ENCODE results near the gene USF1.

USF1 gene

DNA sequence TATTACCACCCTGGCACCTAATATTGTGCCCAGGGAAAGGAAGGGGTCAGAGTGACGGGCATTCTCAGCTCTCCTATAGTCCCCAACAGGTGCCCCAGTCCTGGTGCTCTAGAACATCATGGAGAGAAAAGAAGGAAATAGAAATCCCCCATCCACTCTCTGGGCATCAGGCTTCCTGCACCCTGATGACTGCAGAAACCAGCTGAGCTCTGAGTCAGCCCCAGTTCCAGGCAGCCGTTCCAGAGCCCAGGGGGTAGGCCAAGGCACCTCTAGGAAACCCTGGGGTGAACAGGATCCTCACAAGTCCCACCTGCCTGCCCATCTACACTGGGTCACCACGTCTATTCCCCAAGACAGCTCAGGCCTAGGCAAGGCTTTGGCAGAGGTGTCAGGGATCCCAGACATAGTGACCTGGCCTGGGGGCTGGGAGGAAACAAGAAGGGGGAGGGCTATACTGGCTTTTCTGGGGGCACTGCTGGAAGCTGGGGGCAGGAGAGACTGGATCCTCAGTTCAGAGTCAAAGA, 42.9 kb upstream of the USF1 start:
- Histone ChIP-seq H3K27ac (ENCODE audit: low read depth in 2 of 2, low read length in 2 of 2) (peak overlapping the region in 1 of 2 donors; percentile 38), H3K27me3 (ENCODE audit: control insufficient read depth in 2 of 2, insufficient read depth in 2 of 2, low read length in 2 of 2) (no peaks in the 10 kb centered on the region), H3K4me1 (ENCODE audit: control insufficient read depth in 2 of 2, insufficient read depth in 2 of 2, low read length in 2 of 2) (peaks cover 11 to 41% of the 10 kb centered on the region in 2 donors), H3K9ac (ENCODE audit: low read depth in 1 of 2, low read length in 2 of 2) (peak overlapping the region; percentile 61 to 65), H3K9me3 (ENCODE audit: control insufficient read depth in 2 of 2, low read length in 2 of 2) (no peaks in the 10 kb centered on the region), H3K4me3 (ENCODE audit: low read length in 2 of 2) (peak overlapping the region; percentile 54 to 57), H3K36me3 (ENCODE audit: control insufficient read depth in 2 of 2, insufficient read depth in 2 of 2, low read length in 2 of 2) (no peaks in the 10 kb centered on the region)

DNA sequence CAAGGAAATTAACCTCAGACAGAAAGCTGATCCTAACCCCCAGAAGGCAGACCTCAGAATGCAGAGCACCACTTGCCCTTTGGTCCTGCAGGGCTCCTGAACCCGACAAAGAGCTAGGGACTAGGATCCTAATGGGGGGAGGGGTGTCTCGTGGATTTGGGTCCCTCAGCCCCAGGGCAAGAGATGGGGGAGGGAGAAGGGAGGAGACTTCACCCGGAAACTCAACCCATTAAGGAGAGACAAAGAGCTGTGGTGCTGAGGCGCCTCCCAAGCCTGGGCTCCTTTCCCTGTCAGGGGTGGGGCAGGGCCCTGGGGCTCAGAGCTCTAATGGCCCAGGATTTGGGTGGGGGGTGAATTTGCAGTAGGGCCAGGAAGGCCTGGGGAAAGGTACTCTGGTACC, 40.7 kb upstream of the USF1 start:
- Histone ChIP-seq H3K27ac (ENCODE audit: low read depth in 2 of 2, low read length in 2 of 2) (peak overlapping the region; percentile 38 to 53), H3K9me3 (ENCODE audit: control insufficient read depth in 2 of 2, low read length in 2 of 2) (no peaks in the 10 kb centered on the region), H3K36me3 (ENCODE audit: control insufficient read depth in 2 of 2, insufficient read depth in 2 of 2, low read length in 2 of 2) (no peaks in the 10 kb centered on the region), H3K4me1 (ENCODE audit: control insufficient read depth in 2 of 2, insufficient read depth in 2 of 2, low read length in 2 of 2) (peaks cover 12 to 53% of the 10 kb centered on the region in 2 donors), H3K9ac (ENCODE audit: low read depth in 1 of 2, low read length in 2 of 2) (peak overlapping the region in 1 of 2 donors; percentile 22), H3K4me3 (ENCODE audit: low read length in 2 of 2) (no peak overlapping the region), H3K27me3 (ENCODE audit: control insufficient read depth in 2 of 2, insufficient read depth in 2 of 2, low read length in 2 of 2) (no peaks in the 10 kb centered on the region)

DNA sequence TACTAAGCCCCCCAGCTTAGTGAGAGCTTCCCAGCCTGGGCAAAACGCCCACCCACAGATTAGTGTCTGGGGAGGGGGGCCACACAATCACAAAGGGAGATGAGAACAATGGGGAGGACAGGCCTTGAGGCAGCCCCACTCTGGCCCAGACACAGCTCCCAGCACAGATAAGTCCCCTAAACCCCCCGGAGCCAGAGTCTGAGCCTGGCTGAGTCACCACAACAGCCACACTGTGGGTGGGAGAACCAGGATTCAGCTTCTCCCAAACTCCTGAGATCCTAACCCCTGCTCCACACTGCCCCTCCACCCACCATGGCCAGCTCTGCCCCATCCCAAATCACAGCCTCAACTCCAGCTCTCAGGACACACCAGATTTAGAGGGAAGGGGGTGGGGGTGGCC, 39.4 kb upstream of the USF1 start:
- H3K9ac ChIP-seq (ENCODE audit: low read depth in 1 of 2, low read length in 2 of 2), result no peak overlapping the region
- no peaks in the 10 kb centered on the region for H3K27me3 ChIP-seq (ENCODE audit: control insufficient read depth in 2 of 2, insufficient read depth in 2 of 2, low read length in 2 of 2)
- no peak overlapping the region for H3K27ac ChIP-seq (ENCODE audit: low read depth in 2 of 2, low read length in 2 of 2)
- H3K4me3 ChIP-seq (ENCODE audit: low read length in 2 of 2), result no peak overlapping the region
- H3K36me3 ChIP-seq (ENCODE audit: control insufficient read depth in 2 of 2, insufficient read depth in 2 of 2, low read length in 2 of 2), result no peaks in the 10 kb centered on the region
- no peaks in the 10 kb centered on the region for H3K9me3 ChIP-seq (ENCODE audit: control insufficient read depth in 2 of 2, low read length in 2 of 2)
- peaks cover 12 to 55% of the 10 kb centered on the region in 2 donors for H3K4me1 ChIP-seq (ENCODE audit: control insufficient read depth in 2 of 2, insufficient read depth in 2 of 2, low read length in 2 of 2)

DNA sequence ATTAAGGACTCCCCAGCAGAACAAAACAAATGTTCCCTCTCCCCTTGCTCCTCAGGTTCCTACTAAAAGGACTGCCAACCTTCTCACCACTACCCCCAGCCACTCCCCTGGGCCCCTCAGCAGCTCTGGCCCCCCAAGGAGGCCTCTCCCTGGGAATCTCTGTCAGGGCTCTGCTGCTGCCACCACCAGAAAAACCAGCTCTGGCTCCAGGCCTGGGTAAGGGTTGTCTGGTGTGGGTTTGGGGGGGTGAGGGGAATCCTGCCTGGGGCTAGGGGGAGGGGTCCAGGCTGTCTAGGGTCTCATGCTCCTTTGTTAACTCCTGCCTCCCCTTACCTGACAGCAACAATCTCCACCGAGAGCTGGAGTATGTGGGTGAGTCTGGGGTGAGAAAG, 38.8 kb upstream of the USF1 start:
- Histone ChIP-seq H3K4me1 (ENCODE audit: control insufficient read depth in 2 of 2, insufficient read depth in 2 of 2, low read length in 2 of 2) (peaks cover 12 to 54% of the 10 kb centered on the region in 2 donors), H3K27ac (ENCODE audit: low read depth in 2 of 2, low read length in 2 of 2) (peak overlapping the region; percentile 11 to 18), H3K9ac (ENCODE audit: low read depth in 1 of 2, low read length in 2 of 2) (peak overlapping the region in 1 of 2 donors; percentile 38), H3K9me3 (ENCODE audit: control insufficient read depth in 2 of 2, low read length in 2 of 2) (no peaks in the 10 kb centered on the region), H3K36me3 (ENCODE audit: control insufficient read depth in 2 of 2, insufficient read depth in 2 of 2, low read length in 2 of 2) (no peaks in the 10 kb centered on the region), H3K27me3 (ENCODE audit: control insufficient read depth in 2 of 2, insufficient read depth in 2 of 2, low read length in 2 of 2) (no peaks in the 10 kb centered on the region), H3K4me3 (ENCODE audit: low read length in 2 of 2) (no peak overlapping the region)

DNA sequence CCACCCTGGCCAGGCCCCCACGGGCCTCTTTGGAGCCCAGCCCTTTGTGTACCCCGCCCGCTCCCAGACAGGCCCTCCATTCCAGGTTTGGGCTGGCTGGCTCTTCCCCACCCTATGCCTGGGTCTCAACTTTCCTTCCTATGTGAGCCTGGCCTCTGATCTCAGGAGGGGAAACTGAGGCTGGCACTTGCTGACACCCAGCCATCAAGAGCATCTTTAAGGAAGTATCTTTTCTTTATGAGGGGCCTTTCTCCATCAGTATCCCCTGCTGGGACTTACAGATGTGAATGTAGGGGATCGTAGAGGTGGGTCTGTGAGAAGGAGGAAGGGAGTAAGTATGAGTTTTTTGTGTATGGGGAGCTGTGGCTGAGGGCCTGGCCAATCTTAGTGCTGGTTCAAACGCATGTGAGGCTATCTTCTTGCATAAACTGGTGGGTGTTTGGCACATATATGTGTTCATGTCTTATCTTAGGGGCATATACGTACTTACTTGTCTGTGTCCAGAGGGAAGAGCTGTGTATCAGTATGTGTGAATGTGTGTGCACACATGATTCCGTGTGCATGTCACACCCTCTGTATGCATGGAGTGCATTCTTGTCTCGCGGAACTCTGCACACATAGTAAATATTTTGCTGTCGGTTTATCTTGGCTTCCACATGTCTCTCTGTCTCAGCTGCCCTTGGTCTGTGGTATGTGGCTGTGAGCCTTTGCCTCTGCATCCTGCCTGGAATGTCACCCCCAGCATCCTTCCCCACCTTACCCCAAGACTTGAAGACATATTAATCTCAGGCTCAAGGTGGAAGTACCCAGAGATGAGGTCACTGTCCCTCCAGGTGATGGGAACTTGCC, 38.2 kb upstream of the USF1 start:
- Histone ChIP-seq H3K27ac (ENCODE audit: low read depth in 2 of 2, low read length in 2 of 2) (peak overlapping the region; percentile 65 to 80), H3K27me3 (ENCODE audit: control insufficient read depth in 2 of 2, insufficient read depth in 2 of 2, low read length in 2 of 2) (no peaks in the 10 kb centered on the region), H3K36me3 (ENCODE audit: control insufficient read depth in 2 of 2, insufficient read depth in 2 of 2, low read length in 2 of 2) (no peaks in the 10 kb centered on the region), H3K4me3 (ENCODE audit: low read length in 2 of 2) (no peak overlapping the region), H3K9ac (ENCODE audit: low read depth in 1 of 2, low read length in 2 of 2) (peak overlapping the region in 1 of 2 donors; percentile 38), H3K4me1 (ENCODE audit: control insufficient read depth in 2 of 2, insufficient read depth in 2 of 2, low read length in 2 of 2) (peaks cover 12 to 50% of the 10 kb centered on the region in 2 donors), H3K9me3 (ENCODE audit: control insufficient read depth in 2 of 2, low read length in 2 of 2) (no peaks in the 10 kb centered on the region)

DNA sequence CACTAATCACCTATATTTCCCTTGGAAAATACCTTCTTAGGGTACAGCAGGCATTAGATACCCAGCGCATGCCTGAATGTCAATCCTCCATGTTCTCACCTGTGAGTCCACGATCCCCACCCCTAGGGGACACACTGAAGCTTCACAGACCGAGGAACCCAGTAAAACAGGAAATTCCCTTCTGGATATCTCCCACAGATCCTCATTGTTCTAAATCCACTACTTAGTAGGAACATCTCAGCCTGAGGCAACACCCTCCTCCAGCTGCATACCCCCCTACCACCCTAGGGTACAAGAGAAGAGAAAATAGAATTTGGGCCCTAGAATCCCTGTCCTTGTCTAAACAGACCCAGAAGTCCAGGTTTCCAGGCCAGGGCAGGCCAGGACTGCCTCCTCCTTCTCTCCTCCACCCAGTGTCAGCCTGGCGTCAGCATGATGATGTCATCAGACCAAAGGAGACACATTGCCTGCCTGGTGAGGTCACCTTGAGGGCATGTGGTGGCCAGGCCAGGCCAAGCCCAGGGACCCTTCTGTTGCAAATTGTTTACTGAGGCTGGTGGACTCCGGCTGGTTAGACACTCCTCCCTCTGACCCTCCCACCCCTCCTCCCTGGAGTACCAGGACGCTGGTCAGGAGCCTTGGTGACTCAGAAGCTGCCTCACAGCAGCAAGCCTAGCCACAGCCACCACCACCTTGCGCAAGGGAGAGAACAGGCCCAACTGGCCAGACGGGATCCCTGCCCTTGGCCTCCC, 37.4 kb upstream of the USF1 start:
- Histone ChIP-seq H3K4me1 (ENCODE audit: control insufficient read depth in 2 of 2, insufficient read depth in 2 of 2, low read length in 2 of 2) (peaks cover 12 to 43% of the 10 kb centered on the region in 2 donors), H3K27ac (ENCODE audit: low read depth in 2 of 2, low read length in 2 of 2) (peak overlapping the region; percentile 65 to 80), H3K9ac (ENCODE audit: low read depth in 1 of 2, low read length in 2 of 2) (peak overlapping the region; percentile 14 to 38), H3K4me3 (ENCODE audit: low read length in 2 of 2) (no peak overlapping the region), H3K27me3 (ENCODE audit: control insufficient read depth in 2 of 2, insufficient read depth in 2 of 2, low read length in 2 of 2) (no peaks in the 10 kb centered on the region), H3K36me3 (ENCODE audit: control insufficient read depth in 2 of 2, insufficient read depth in 2 of 2, low read length in 2 of 2) (no peaks in the 10 kb centered on the region), H3K9me3 (ENCODE audit: control insufficient read depth in 2 of 2, low read length in 2 of 2) (no peaks in the 10 kb centered on the region)

DNA sequence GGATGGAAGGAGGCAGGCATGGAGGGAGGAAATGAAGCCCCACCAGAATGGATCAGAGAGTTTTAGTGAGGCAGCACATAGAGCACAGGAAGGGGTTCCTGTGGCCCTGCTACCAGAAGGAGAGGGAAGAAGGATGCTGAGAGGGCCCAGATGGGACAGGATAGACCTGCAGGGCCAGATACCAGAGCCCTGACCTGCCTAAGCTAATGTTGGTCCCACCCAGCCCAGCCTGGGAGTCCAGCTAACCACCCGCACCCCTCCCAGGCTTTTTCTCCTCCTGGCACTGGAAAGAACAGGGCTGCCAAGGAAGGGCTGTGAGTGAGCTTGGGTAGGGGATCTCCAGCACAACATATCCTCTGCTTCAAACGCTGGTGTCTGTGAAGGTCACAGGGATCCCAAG, 36.7 kb upstream of the USF1 start:
- Histone ChIP-seq H3K27me3 (ENCODE audit: control insufficient read depth in 2 of 2, insufficient read depth in 2 of 2, low read length in 2 of 2) (no peaks in the 10 kb centered on the region), H3K4me1 (ENCODE audit: control insufficient read depth in 2 of 2, insufficient read depth in 2 of 2, low read length in 2 of 2) (peaks cover 12 to 41% of the 10 kb centered on the region in 2 donors), H3K9ac (ENCODE audit: low read depth in 1 of 2, low read length in 2 of 2) (no peak overlapping the region), H3K27ac (ENCODE audit: low read depth in 2 of 2, low read length in 2 of 2) (peak overlapping the region in 1 of 2 donors; percentile 80), H3K36me3 (ENCODE audit: control insufficient read depth in 2 of 2, insufficient read depth in 2 of 2, low read length in 2 of 2) (no peaks in the 10 kb centered on the region), H3K4me3 (ENCODE audit: low read length in 2 of 2) (no peak overlapping the region), H3K9me3 (ENCODE audit: control insufficient read depth in 2 of 2, low read length in 2 of 2) (no peaks in the 10 kb centered on the region)

DNA sequence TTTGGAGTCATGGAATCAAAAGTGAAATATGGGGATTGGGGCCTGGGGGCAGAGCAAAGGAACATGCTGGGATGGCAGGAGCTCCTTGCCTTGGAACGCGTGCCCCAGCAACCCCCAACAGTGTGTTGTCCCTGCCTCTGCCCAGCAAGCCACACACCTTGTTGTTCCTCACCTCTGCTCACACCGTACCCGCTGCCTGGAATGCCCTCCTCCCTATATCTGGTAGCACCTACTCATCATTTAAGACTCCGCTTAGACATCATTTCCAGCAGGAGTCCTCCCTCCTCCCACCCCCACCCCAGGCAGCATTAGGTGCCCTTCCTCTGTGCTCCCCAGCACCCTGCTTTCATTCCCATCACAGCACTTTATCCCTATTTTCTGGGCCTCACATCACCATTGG, 35.7 kb upstream of the USF1 start:
- Histone ChIP-seq H3K27ac (ENCODE audit: low read depth in 2 of 2, low read length in 2 of 2) (no peak overlapping the region), H3K27me3 (ENCODE audit: control insufficient read depth in 2 of 2, insufficient read depth in 2 of 2, low read length in 2 of 2) (no peaks in the 10 kb centered on the region), H3K4me3 (ENCODE audit: low read length in 2 of 2) (no peak overlapping the region), H3K36me3 (ENCODE audit: control insufficient read depth in 2 of 2, insufficient read depth in 2 of 2, low read length in 2 of 2) (no peaks in the 10 kb centered on the region), H3K4me1 (ENCODE audit: control insufficient read depth in 2 of 2, insufficient read depth in 2 of 2, low read length in 2 of 2) (peaks cover 10 to 32% of the 10 kb centered on the region in 2 donors), H3K9me3 (ENCODE audit: control insufficient read depth in 2 of 2, low read length in 2 of 2) (no peaks in the 10 kb centered on the region), H3K9ac (ENCODE audit: low read depth in 1 of 2, low read length in 2 of 2) (no peak overlapping the region)

DNA sequence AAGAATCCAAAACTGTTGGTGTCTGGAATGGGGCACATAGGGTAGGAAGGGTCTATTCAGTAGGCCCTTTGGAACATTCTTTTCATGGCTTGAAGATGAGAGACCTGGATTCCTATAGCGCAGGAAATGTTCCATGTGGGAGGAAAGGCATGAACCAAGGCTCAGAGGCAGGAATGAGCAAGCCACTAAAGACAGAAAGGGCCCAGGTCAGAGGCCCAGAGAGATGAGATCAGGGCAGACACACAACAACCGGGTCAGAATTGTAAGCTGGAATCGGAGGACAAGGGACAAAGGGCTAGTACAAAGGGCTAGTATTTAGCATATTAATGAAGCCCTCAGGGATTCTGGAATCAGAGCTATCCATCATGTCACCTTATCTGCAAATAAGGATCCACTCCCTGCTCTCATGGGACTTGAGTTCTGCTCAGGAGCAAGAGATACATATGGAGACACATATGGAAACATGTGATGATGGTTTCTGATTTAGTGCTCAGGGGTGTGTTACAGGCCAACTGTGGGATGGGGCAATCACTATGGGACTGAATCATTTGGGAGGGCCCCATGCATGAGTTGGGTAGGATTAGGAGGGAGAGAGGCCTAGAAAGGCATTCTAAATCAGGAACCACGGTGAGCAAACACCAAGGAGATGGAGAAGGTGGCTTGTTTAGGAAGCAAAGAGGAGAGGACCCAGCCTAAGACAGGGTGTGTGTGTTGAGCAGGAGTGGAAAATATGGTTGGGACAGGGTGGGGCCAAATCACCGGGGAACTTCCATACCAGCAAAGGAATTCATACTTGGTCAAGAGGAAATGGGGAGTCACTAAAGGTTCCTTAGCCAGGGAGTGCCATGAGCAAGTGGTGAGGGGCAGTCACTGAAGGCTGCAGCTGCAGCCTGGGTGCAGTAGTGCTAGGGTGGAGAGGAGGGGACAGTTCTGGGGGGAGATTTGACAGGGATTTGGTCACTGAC, 34.9 kb upstream of the USF1 start:
- Histone ChIP-seq H3K4me1 (ENCODE audit: control insufficient read depth in 2 of 2, insufficient read depth in 2 of 2, low read length in 2 of 2) (peaks cover 5 to 24% of the 10 kb centered on the region in 2 donors), H3K9me3 (ENCODE audit: control insufficient read depth in 2 of 2, low read length in 2 of 2) (no peaks in the 10 kb centered on the region), H3K27me3 (ENCODE audit: control insufficient read depth in 2 of 2, insufficient read depth in 2 of 2, low read length in 2 of 2) (no peaks in the 10 kb centered on the region), H3K4me3 (ENCODE audit: low read length in 2 of 2) (no peak overlapping the region), H3K9ac (ENCODE audit: low read depth in 1 of 2, low read length in 2 of 2) (no peak overlapping the region), H3K27ac (ENCODE audit: low read depth in 2 of 2, low read length in 2 of 2) (no peak overlapping the region), H3K36me3 (ENCODE audit: control insufficient read depth in 2 of 2, insufficient read depth in 2 of 2, low read length in 2 of 2) (no peaks in the 10 kb centered on the region)

All from mucosa of rectum (tissue), 2 donors.